ENCODE data around the gene POU2AF2. TPM values are rescaled to one million over a fixed set of nuclear protein-coding genes. Genes with fewer than 3 reads are reported as not detected.

The POU2AF2 gene
- total and polyA plus RNA-seq, 2 of the 8 experiments (the other 6 are each of a cell fraction or from before 2014, with no cell fraction given): not detected

DNA sequence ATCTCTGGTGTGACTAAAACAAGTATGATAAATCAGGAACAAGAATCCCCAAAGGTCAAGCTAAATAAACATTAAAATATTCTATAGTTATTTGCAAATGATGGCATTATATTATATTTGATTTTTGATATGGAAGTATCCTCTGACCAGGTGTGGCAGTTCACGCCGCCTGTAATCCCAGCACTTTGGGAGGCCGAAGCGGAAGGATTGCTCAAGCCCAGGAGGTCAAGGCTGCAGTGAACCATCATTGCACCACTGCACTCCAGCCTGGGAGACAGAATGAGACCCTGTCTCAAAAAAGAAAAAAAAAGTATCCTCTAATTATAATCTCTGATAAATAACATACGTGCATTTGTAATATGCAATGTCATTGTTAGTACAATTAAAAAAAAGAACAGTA lies 46.2 kb downstream of the POU2AF2 start:
- H4K8ac ChIP-seq (ENCODE audit: extremely low read depth, insufficient read depth, low read length): no peak overlapping the region
- H2AFZ ChIP-seq (ENCODE audit: low read length): no peak overlapping the region
- no peak overlapping the region for H3K18ac ChIP-seq (ENCODE audit: extremely low read depth, low read length)
- no peak overlapping the region for H2BK120ac ChIP-seq (replicated peaks; ENCODE audit: low read depth, low read length)
- H3K14ac ChIP-seq (ENCODE audit: insufficient read length): no peak overlapping the region
- H3K4me1 ChIP-seq (replicated peaks in 1 of 4; ENCODE audit: control insufficient read depth in 3 of 4, insufficient read depth in 4 of 4, low read length in 3 of 4): no peaks in the 10 kb centered on the region; a peak in 1 of 7 replicates
- H3K4ac ChIP-seq (replicated peaks; ENCODE audit: insufficient read length, low read depth, low read length): no peak overlapping the region
- no peaks in the 10 kb centered on the region for H3K36me3 ChIP-seq (ENCODE audit: control insufficient read depth in 2 of 4, insufficient read depth in 4 of 4, low read length in 3 of 4)
- no peak overlapping the region for H3K9ac ChIP-seq (replicated peaks in 1 of 4; ENCODE audit: extremely low read depth in 1 of 4, low read depth in 3 of 4, low read length in 3 of 4)
- H3K4me2 ChIP-seq (ENCODE audit: insufficient read depth in 1 of 2, low read depth in 2 of 2, low read length in 2 of 2): no peak overlapping the region
- ChIA-PET POLR2A (ENCODE audit: partially characterized antibody) (no interaction called here), CTCF (ENCODE audit: partially characterized antibody) (interaction anchor here (0.8 to 16.7 kb wide), 2 partner anchors 9 to 130 kb away, joined by 3 to 484 read pairs; no protein-coding TSS in a partner anchor)
- no peak overlapping the region for H2AK5ac ChIP-seq (ENCODE audit: low read depth, low read length)
- no peaks in the 10 kb centered on the region for H3K27me3 ChIP-seq (replicated peaks in 1 of 4; ENCODE audit: control insufficient read depth in 3 of 4, extremely low read depth in 1 of 4, insufficient read depth in 3 of 4, low read length in 3 of 4)
- no peak overlapping the region for H4K5ac ChIP-seq (ENCODE audit: insufficient read length, low read depth, low read length)
- no peak overlapping the region for H3K23ac ChIP-seq (ENCODE audit: insufficient read length)
- no peak overlapping the region for H4K91ac ChIP-seq (replicated peaks; ENCODE audit: insufficient read length, low read length)
- FAIRE-seq (no peak), DNase-seq (ENCODE audit: low read depth in 1 of 2, low spot score in 2 of 2) (no peak)
- TF ChIP-seq, protein P1, sequence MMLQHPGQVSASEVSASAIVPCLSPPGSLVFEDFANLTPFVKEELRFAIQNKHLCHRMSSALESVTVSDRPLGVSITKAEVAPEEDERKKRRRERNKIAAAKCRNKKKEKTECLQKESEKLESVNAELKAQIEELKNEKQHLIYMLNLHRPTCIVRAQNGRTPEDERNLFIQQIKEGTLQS (IDR thresholded peaks at IDR 0.05; ENCODE audit: insufficient read depth, low read depth, low read length): no peak
- no peak for TF ChIP-seq EZH2 (IDR thresholded peaks at IDR 0.05; ENCODE audit: low read depth, low read length, severe bottlenecking)
- TF ChIP-seq SP2 (IDR thresholded peaks at IDR 0.05; ENCODE audit: low read length): no peak
- no peak for TF ChIP-seq FOSL1 (IDR thresholded peaks at IDR 0.05; ENCODE audit: insufficient read depth, low read depth, low read length)
- no peak for TF ChIP-seq KDM1A (IDR thresholded peaks at IDR 0.05; ENCODE audit: borderline replicate concordance, low read length)
- TF ChIP-seq TCF12 (IDR thresholded peaks at IDR 0.05; ENCODE audit: low read depth, low read length): no peak
- TF ChIP-seq EP300 (IDR thresholded peaks at IDR 0.05; ENCODE audit: borderline replicate concordance in 1 of 2, low read depth in 2 of 2, low read length in 2 of 2): no peak
- TF ChIP-seq YY1 (IDR thresholded peaks at IDR 0.05; ENCODE audit: low read depth, low read length): no peak
- TF ChIP-seq SIX5 (IDR thresholded peaks at IDR 0.05; ENCODE audit: low read depth, low read length): no peak
- no peak for TF ChIP-seq CBX8 (IDR thresholded peaks at IDR 0.05; ENCODE audit: borderline replicate concordance, low read depth, low read length)
- TF ChIP-seq SP4 (IDR thresholded peaks at IDR 0.05; ENCODE audit: low read length): no peak
- H2BK20ac ChIP-seq (ENCODE audit: low read length): no peak overlapping the region
- H3K56ac ChIP-seq (replicated peaks; ENCODE audit: insufficient read length, low read depth, low read length): no peak overlapping the region
- no peak overlapping the region for H3K4me3 ChIP-seq (ENCODE audit: extremely low read depth in 1 of 4, insufficient read depth in 2 of 4, low read depth in 3 of 4, low read length in 4 of 4)
- H2BK5ac ChIP-seq (ENCODE audit: low read depth, low read length): no peak overlapping the region
- no peak overlapping the region for H2BK12ac ChIP-seq (ENCODE audit: low read depth, low read length)
- H2BK15ac ChIP-seq (ENCODE audit: low read length): no peak overlapping the region
- no peaks in the 10 kb centered on the region for H3K23me2 ChIP-seq (ENCODE audit: low read depth, low read length)
- 92% methylated on average over 5 of the region's 5 CpGs; no CpG with 5 or more reads in 1 of the 2 experiments for WGBS, 2 experiments (ENCODE audit: extremely low coverage in 1 of 2, insufficient coverage in 1 of 2, insufficient read length in 1 of 2, insufficient replicate concordance in 2 of 2, low coverage in 1 of 2, low lambda C conversion rate in 2 of 2, missing lambda C conversion rate in 1 of 2)
- H3K79me1 ChIP-seq (ENCODE audit: low read depth, low read length): no peaks in the 10 kb centered on the region
- no peaks in the 10 kb centered on the region for H4K20me1 ChIP-seq (replicated peaks in 1 of 2; ENCODE audit: control insufficient read depth in 1 of 2, insufficient read depth in 2 of 2, low read length in 2 of 2)
- H3K9me3 ChIP-seq (ENCODE audit: insufficient read depth in 2 of 2, low read depth in 1 of 2, low read length in 1 of 2): no peaks in the 10 kb centered on the region
- no peak overlapping the region for H3K27ac ChIP-seq (ENCODE audit: low read depth, low read length)
- no peaks in the 10 kb centered on the region for H3K79me2 ChIP-seq (ENCODE audit: control insufficient read depth in 1 of 2, insufficient read depth in 2 of 2, low read length in 2 of 2)

Data from H1 (cell line).